MV-4-11 (cell line): ENCODE results near the gene BCAM.
"Not testable (repeated sequence)": the region's sequence is repeated elsewhere in the genome, so short reads cannot be mapped to it uniquely, and the experiment has no call there.

Experiments
- DNase-seq: peaks from one replicate; lab custom pipeline; 2025; lab: John Stamatoyannopoulos, UW

The BCAM gene

GRCh38 chr19:44808463-44809371, at the start of gene BCAM:
BCAM (plus strand) TSS chr19:44809103; CDS start chr19:44809125, 22 bp downstream.
- DNase-seq = no peak

- peak; percentile 84 for DNase-seq
Observed at GRCh38 chr19:44762038-44762437, 46.9 kb upstream of the BCAM start.

GRCh38 chr19:44765033-44765948, 43.6 kb upstream of the BCAM start:
- peak; percentile 94 for DNase-seq

- no peak for DNase-seq
Observed at GRCh38 chr19:44765949-44766335, 43.0 kb upstream of the BCAM start.

GRCh38 chr19:44767295-44768180, 41.4 kb upstream of the BCAM start:
- DNase-seq = peak; percentile 82

- peak; percentile 99 for DNase-seq
Observed at GRCh38 chr19:44770550-44771257, 38.2 kb upstream of the BCAM start.

GRCh38 chr19:44772144-44772543, 36.8 kb upstream of the BCAM start:
- DNase-seq = not testable (repeated sequence)

- no peak for DNase-seq
Observed at GRCh38 chr19:44772959-44773358, 35.9 kb upstream of the BCAM start.

- no peak for DNase-seq
Observed at GRCh38 chr19:44775676-44776240, 33.1 kb upstream of the BCAM start.

GRCh38 chr19:44776402-44777096, 32.4 kb upstream of the BCAM start:
- no peak for DNase-seq

GRCh38 chr19:44777715-44778347, 31.1 kb upstream of the BCAM start, which contains the start of gene CBLC:
CBLC (plus strand) TSS chr19:44777890; CDS start chr19:44777932, 42 bp downstream.
- DNase-seq = no peak

GRCh38 chr19:44779150-44779549, 29.8 kb upstream of the BCAM start:
- no peak for DNase-seq

- DNase-seq = not testable (repeated sequence)
Observed at GRCh38 chr19:44781694-44782093, 27.2 kb upstream of the BCAM start.

GRCh38 chr19:44782729-44783128, 26.2 kb upstream of the BCAM start:
- no peak for DNase-seq

- no peak for DNase-seq
Observed at GRCh38 chr19:44783545-44783944, 25.4 kb upstream of the BCAM start.

GRCh38 chr19:44785271-44785670, 23.6 kb upstream of the BCAM start:
- DNase-seq = no peak

- DNase-seq = no peak
Observed at GRCh38 chr19:44785993-44786392, 22.9 kb upstream of the BCAM start.

GRCh38 chr19:44788971-44789370, 19.9 kb upstream of the BCAM start:
- DNase-seq = no peak

- DNase-seq = no peak
Observed at GRCh38 chr19:44789943-44790483, 18.9 kb upstream of the BCAM start.
